HG03280 (cell line): ENCODE data around the gene ACOX3.
"Not testable (repeated sequence)": the region's sequence is repeated elsewhere in the genome, so short reads cannot be mapped to it uniquely, and the experiment has no call there.

Experiments
- ATAC-seq: cut with Tn5 transposase; IDR thresholded peaks from one replicate; pipeline ENCODE4 v1.9.1; 2021; ENCODE audit warnings: mild to moderate bottlenecking, moderate library complexity; ENCODE audit not compliant: unreplicated experiment

Gene ACOX3

GRCh38 chr4:8342651-8343261 is 97.8 kb downstream of the ACOX3 start:
- ATAC-seq, result no peak

- ATAC-seq, result no peak
These were observed 98.8 kb downstream of the ACOX3 start for GRCh38 chr4:8341691-8342090.

GRCh38 chr4:8341281-8341680 is 99.2 kb downstream of the ACOX3 start:
- ATAC-seq, result not testable (repeated sequence)

DNA sequence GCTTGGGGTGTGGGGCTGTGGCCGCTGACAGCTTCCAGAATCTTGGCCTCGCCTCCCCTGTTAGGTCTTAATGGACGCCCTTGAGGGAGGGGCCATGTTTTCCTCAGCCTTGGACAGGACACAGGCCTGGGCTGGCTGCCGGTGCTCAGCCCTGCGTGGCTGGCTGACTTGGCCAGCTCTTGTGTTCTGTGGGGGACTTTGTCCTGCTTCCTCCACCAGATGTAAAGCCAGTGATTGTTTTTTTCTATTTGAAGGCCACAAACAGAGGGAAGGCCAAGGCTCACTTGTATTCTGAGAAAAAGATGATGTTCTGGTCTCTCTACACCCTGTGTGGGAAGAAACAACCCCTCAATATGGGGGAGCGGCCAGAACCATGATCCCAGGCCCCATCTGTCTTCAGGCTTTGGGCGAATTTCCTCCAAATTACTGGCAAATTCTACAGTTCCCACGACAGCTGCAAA is 99.7 kb downstream of the ACOX3 start:
- ATAC-seq, result no peak

GRCh38 chr4:8338351-8338961 is 102.1 kb downstream of the ACOX3 start:
- no peak for ATAC-seq

DNA sequence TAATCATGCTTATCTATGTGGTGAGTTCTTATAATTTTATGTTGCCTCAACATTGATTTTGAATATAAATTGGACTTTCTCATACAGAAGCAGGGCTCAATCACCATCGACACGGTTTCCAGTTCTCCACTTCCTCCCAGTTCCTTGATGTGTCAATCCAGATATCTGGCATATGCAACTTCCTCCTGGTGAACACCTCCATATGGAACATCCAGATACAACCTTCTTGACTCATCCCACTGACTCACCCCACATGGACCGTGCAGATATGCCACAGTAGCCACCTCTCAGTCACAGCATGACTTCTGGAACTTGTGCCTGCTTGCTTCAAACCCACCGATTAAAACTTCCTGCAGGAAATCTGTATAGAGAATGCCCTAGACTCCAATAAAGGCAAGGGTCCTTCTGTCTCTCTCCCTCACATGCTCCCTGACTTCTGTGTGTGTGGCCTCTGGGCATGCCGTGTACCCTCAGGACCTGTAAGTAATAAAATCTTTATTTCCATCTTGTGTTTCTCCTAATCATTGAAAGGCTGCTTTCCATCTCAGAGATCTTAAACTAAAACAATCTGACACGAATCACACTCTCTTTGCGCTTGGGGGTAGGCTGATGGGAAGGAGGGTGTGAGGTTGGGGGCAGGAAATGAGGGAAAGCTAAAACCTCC is 104.0 kb downstream of the ACOX3 start:
- no peak for ATAC-seq

DNA sequence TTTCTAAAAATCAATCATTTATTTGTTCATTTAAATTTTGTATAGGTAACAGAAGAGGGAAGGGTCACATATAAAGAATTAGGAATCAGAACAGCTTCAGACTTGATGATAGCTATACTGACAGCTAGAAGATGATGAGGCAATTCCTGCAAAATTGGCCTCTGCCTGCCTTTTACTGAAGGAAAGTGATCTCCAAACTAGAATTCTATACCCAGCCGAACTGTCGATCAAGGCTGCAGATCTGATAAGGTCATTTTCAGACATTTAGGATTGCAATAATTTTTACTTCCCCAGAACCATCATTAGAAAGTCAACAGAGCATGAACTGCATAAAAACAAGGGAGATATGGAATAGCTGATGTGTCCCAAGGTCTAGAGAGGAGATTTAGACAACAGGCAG is 104.7 kb downstream of the ACOX3 start:
- no peak for ATAC-seq

GRCh38 chr4:8334786-8335460 is 105.6 kb downstream of the ACOX3 start:
- ATAC-seq, result no peak

- no peak for ATAC-seq
These were observed 106.6 kb downstream of the ACOX3 start for GRCh38 chr4:8333726-8334460.

DNA sequence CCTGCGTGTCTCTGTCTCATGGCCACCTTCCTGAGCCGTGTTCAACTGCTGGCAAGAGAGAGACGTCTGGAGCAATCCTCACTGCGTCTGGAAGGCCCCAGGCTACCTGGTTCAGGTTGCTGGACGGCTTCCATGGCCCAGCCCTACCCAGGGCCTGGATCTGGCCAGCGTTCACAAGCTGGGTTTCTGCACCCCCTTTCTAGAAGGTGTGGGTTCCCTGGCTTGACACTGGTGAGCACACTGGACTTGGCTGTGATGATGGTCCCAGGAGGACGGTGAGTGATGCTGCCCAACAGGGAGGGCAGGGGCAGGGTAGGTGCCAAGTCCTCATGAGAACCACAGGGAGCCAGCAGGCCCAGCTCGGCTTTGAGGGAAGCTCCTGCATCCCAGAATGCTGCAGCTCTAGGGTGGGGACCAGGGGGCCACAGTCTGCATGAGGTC is 107.6 kb downstream of the ACOX3 start:
- ATAC-seq, result no peak

DNA sequence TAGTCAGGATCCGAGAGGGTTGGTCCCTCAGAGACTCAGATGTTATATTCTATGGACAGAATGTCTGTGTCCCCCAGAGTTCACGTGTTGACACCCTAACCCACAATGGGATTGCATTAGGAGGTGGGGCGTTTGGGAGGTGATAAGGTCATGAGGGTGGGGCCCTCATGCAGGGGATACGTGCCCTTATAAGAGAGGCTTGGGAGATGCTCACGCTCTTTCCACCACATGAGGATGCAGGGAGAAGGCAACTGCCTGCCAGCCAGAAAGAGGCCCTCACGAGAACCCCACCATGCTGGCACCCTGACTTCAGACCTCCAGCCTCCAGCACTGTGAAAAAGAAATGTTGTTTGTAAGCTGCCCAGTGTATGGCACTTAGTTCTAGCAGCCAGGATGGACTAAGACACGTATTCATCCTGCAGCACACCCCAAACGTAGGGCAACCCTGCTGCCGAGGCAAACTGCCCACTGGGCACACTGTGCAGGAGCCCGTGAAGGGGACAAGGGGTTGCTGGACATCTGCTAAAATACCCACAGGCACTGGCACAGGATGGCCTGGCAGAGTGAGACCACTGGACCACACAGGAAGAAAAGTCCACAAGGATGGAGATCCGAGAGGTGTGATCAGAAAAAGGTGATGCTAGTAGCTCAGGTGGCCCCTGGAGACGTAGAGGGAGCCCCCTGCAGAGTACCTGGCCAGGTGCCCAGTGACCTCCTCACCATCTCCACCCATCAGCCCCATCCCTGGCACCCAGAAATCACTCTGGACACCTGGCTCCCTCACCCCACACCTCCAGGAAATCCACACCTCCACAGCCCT is 108.3 kb downstream of the ACOX3 start:
- no peak for ATAC-seq

DNA sequence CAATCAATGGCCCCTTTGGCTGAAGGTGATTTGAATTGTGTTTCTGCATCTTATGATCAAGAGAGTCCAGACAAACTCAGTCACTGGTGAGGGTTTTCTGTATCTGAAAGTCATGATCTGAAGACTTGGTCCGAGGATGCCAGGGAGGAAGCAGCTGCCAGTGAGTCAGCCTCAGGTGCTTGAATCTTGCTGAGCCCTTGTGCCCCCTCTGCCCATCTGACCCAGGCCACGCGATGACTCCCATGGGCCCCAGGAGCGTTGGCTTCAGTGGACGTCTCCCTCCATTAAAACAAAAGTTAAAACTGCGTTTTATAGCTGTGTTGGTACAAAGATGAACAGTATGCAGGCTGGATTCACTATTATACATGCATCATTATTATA is 109.0 kb downstream of the ACOX3 start:
- ATAC-seq, result no peak

GRCh38 chr4:8330821-8331574 is 109.5 kb downstream of the ACOX3 start:
- ATAC-seq, result no peak

DNA sequence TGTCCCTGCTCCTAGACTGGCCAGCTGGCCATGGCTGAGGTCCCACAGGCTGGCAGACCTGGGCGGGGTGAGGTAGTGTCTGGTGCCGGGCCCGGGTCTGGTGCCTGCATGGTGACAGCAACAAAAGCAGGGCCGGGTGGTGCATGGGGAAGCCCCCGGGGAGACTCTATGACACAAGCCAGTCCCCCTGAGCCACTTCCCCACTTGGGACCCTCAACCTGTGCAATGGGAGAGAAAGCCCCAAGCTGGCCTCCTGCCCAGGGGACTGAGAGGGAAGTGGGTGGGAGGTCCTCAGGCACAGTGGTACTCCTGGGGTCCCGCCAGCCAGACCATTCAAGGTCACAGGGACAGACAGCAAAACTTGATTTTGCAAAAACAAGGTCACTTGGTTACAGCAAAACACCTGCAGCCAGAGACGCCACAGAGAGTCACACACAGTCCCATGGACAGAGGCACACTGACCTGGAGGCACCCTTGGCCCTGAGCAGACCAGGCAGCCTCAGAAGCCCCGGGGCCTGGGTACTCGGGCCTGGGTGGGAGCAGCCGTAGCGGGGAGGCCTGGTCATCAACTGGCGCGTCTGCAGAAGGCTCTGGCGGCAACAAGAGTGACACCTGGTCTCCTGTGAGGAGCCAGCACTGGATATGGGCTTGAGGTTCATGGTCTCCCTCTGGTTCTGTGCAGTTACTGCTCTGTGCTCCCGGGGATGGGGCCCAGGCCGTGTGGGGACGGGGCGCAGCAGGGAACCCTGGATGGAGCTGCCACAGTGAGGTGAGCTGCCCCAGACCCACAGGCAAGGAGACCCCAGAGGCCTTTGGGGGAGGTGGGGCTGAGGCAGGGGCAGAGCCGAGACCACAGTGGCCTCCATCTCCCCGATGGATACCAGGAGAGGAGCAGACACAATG is 110.4 kb downstream of the ACOX3 start:
- no peak for ATAC-seq

DNA sequence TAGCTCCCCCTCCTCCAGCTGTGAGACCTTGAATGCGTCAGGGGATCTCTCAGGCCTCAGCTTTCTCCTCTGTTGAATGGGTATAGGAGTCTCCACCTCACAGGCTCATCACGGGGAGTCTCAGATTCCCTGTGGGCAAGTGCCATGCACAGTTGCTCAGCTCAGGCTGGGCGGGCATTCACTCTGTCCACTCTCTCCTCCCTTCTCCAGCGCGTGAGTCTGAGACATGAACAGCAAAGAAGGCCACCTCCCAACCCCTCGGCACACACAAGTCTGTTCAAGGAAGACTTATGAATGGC is 111.0 kb downstream of the ACOX3 start:
- ATAC-seq, result no peak

- ATAC-seq, result no peak
These were observed 111.5 kb downstream of the ACOX3 start for GRCh38 chr4:8328866-8329559.

DNA sequence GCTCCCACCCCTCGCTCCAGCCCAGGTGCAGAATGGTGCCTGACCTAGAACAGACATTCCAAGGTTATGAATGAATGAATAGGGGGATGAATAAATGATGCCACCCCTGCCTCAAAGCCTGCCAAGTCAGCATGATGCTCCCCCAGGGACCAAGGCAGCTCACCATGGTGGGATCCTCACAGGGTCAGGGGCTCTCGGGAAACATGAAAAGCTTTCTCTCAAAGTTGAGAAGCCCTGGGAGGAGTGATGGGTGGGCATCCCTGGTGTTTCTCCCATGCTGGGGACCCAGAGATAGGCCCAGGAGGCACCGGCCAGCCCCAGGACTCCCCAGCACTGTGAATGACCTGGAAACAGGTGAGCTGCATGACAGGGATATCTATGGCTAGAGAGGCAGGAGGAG is 112.1 kb downstream of the ACOX3 start:
- no peak for ATAC-seq

- ATAC-seq, result no peak
These were observed 114.3 kb downstream of the ACOX3 start for GRCh38 chr4:8326206-8326605.
